K562 (cell line): Measurements from ENCODE around the gene PAFAH2. TPM values are rescaled to one million over a fixed set of nuclear protein-coding genes. Genes with fewer than 3 reads are reported as not detected.

Experiments used
- ADNP ChIP-seq: fragments of 200-800 bp; sonication (Bioruptor generic); IDR thresholded peaks from 2 replicates; pipeline ENCODE4 v1.6.1; 2016; ENCODE audit warnings: missing genetic modification characterization, missing compliant biosample characterization
- ATF7 ChIP-seq: fragments of 450-650 bp; IDR thresholded peaks from 2 replicates; pipeline ENCODE4 v1.7.1; 2014; ENCODE audit warnings: mild to moderate bottlenecking, moderate library complexity
- CTBP1 ChIP-seq: fragments of 450-650 bp; IDR thresholded peaks from 2 replicates; pipeline ENCODE4 v1.6.1; 2016; ENCODE audit warnings: borderline replicate concordance
- EP400 ChIP-seq: fragments of 450-650 bp; IDR thresholded peaks from 2 replicates; pipeline ENCODE4 v1.6.1; 2017; ENCODE audit warnings: antibody characterized with exemption, mild to moderate bottlenecking, moderate library complexity
- ETV5 ChIP-seq: sonication (generic); formaldehyde crosslinking; IDR thresholded peaks from 2 replicates; pipeline ENCODE4 v1.4.0; 2020; ENCODE audit warnings: low read depth, mild to moderate bottlenecking, missing genetic modification reagents
- FOSL1 ChIP-seq: fragments of 200-800 bp; sonication (Bioruptor generic); conservative IDR thresholded peaks from 2 replicates; pipeline ENCODE4 v1.6.1; 2016; ENCODE audit warnings: missing genetic modification characterization, missing compliant biosample characterization
- HMGN3 ChIP-seq: IDR thresholded peaks from 2 replicates; pipeline ENCODE4 v1.6.1; 2011; ENCODE audit warnings: borderline replicate concordance, low read depth, mild to moderate bottlenecking, mixed read lengths, low read length; ENCODE audit not compliant: insufficient read length; ENCODE audit errors: extremely low read depth
- LEF1 ChIP-seq: fragments of 450-650 bp; IDR thresholded peaks from 2 replicates; pipeline ENCODE4 v1.6.1; 2016; ENCODE audit warnings: mild to moderate bottlenecking
- MEIS2 ChIP-seq: fragments of 450-650 bp; IDR thresholded peaks from 2 replicates; pipeline ENCODE4 v1.6.1; 2014; ENCODE audit warnings: mild to moderate bottlenecking; ENCODE audit not compliant: partially characterized antibody
- MYC ChIP-seq, 2 experiments: fragments of 250-450 bp in 1 of 2; sonication (Bioruptor Pico) in 1 of 2; IDR thresholded peaks; 2 replicates each; pipeline versions ENCODE4 v1.5.1 to v1.6.1; 2012 to 2021; ENCODE audit warnings: low read depth in 2 of 2, borderline replicate concordance in 1 of 2, improper control_type of control experiment in 1 of 2, low read length in 1 of 2, mild to moderate bottlenecking in 1 of 2, moderate library complexity in 1 of 2
- NR1H2 ChIP-seq: sonication (generic); formaldehyde crosslinking; IDR thresholded peaks from 2 replicates; pipeline ENCODE4 v1.4.0; 2020; ENCODE audit warnings: mild to moderate bottlenecking, missing genetic modification reagents
- OTX1 ChIP-seq: fragments of 450-650 bp; formaldehyde crosslinking; IDR thresholded peaks from 2 replicates; pipeline ENCODE4 v1.4.0; 2022; ENCODE audit warnings: mild to moderate bottlenecking
- RAD21 ChIP-seq, 2 experiments: fragments of 250-450 bp in 1 of 2; fragments of 450-650 bp in 1 of 2; sonication (Bioruptor Pico) in 1 of 2; formaldehyde crosslinking in 1 of 2; IDR thresholded peaks in 1 of 2; conservative IDR thresholded peaks in 1 of 2; 2 replicates each; pipeline versions ENCODE4 v1.4.0 to v1.8.0; 2020 to 2022; ENCODE audit warnings: mild to moderate bottlenecking in 2 of 2, moderate library complexity in 1 of 2
- RCOR1 ChIP-seq, 2 experiments: IDR thresholded peaks; 2 replicates each; pipeline ENCODE4 v1.6.1; 2012; ENCODE audit warnings: low read depth in 2 of 2, low read length in 2 of 2, borderline replicate concordance in 1 of 2, improper control_type of control experiment in 1 of 2
- STAG1 ChIP-seq: sonication (generic); formaldehyde crosslinking; IDR thresholded peaks from 2 replicates; pipeline ENCODE4 v1.5.0; 2020; ENCODE audit warnings: missing genetic modification reagents, borderline replicate concordance
- TEAD4 ChIP-seq, 2 experiments: sonication (generic) in 1 of 2; formaldehyde crosslinking in 1 of 2; IDR thresholded peaks; 2 replicates each; pipeline versions ENCODE4 v1.6.1 to v1.8.0; 2012 to 2022; ENCODE audit warnings: borderline replicate concordance in 1 of 2, inconsistent platforms in 1 of 2, low read length in 1 of 2, mild to moderate bottlenecking in 1 of 2, missing genetic modification reagents in 1 of 2
- ZBTB11 ChIP-seq, 3 experiments: fragments of 200-800 bp in 1 of 3; fragments of 250-450 bp in 1 of 3; fragments of 450-650 bp in 1 of 3; sonication (Bioruptor Pico) in 1 of 3; sonication (Bioruptor generic) in 1 of 3; formaldehyde crosslinking in 1 of 3; IDR thresholded peaks; 2 replicates each; pipeline versions ENCODE4 v1.6.1 to v1.8.0; 2016 to 2022; ENCODE audit warnings: mild to moderate bottlenecking in 2 of 3, missing genetic modification characterization in 2 of 3, missing compliant biosample characterization in 1 of 3, moderate library complexity in 1 of 3
- ZNF12 ChIP-seq: sonication (generic); formaldehyde crosslinking; IDR thresholded peaks from 2 replicates; pipeline ENCODE4 v1.4.0; 2020; ENCODE audit warnings: mild to moderate bottlenecking, missing genetic modification reagents
- ZNF507 ChIP-seq: conservative IDR thresholded peaks from 2 replicates; pipeline ENCODE4 v1.6.1; 2017; ENCODE audit warnings: missing genetic modification characterization, missing compliant biosample characterization
- ZNF584 ChIP-seq: fragments of 200-800 bp; sonication (Bioruptor generic); IDR thresholded peaks from 2 replicates; pipeline ENCODE4 v1.6.1; 2016; ENCODE audit warnings: low read depth, mild to moderate bottlenecking, missing genetic modification characterization, missing compliant biosample characterization
- ZNF766 ChIP-seq: fragments of 200-800 bp; sonication (Bioruptor generic); conservative IDR thresholded peaks from 2 replicates; pipeline ENCODE4 v1.6.1; 2016; ENCODE audit warnings: missing genetic modification characterization, missing compliant biosample characterization
- polyA plus RNA-seq, 8 experiments: library from polyadenylated mRNA; depleted of rRNA in 4 of 8; stranded (reverse) in 5 of 8; unstranded in 3 of 8; fragments of >200 nt; fragmentation: Nextera tagmentation in 2 of 8; fragmentation: Illumina TruSeq in 1 of 8; extraction: Ambion mirVana in 2 of 8; extraction: Trizol in 1 of 8; gene quantifications; 2 replicates each; pipeline versions ENCODE4 v1.2.1 to v1.2.3, GENCODE V29; 2011 to 2014; ENCODE audit warnings: inconsistent platforms in 1 of 8, missing spikeins in 1 of 8
- total RNA-seq, 7 experiments: library from RNA; depleted of rRNA in 6 of 7; stranded (reverse); fragments of >200 nt in 6 of 7; fragmentation: Illumina TruSeq in 2 of 7; extraction: Trizol in 2 of 7; gene quantifications; 2 replicates each; pipeline versions ENCODE4 v1.2.1 to v1.2.3, GENCODE V29; 2011 to 2021; ENCODE audit warnings: low replicate concordance in 1 of 7
- TF ChIP-seq, protein P1 (sequence below): sonication (generic); formaldehyde crosslinking; IDR thresholded peaks from 2 replicates; pipeline ENCODE4 v1.8.0; 2022; ENCODE audit warnings: mild to moderate bottlenecking, missing genetic modification reagents

The PAFAH2 gene
- total and polyA plus RNA-seq, 9 of the 15 experiments (the other 6 are each of a cell fraction or from before 2014, with no cell fraction given) = 4.2 to 10.9 (median 6.8) TPM

- TF ChIP-seq, protein P1, sequence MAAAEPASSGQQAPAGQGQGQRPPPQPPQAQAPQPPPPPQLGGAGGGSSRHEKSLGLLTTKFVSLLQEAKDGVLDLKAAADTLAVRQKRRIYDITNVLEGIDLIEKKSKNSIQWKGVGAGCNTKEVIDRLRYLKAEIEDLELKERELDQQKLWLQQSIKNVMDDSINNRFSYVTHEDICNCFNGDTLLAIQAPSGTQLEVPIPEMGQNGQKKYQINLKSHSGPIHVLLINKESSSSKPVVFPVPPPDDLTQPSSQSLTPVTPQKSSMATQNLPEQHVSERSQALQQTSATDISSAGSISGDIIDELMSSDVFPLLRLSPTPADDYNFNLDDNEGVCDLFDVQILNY (CRISPR knock-in tag) = no peak
- TF ChIP-seq CTBP1 (peak; percentile 62; the same call in 1 of the 2 replicates), TEAD4 (IDR thresholded peaks at IDR 0.05; ENCODE audit: low read length) (peak; percentile 7; the same call in 1 of the 2 replicates), TEAD4 (CRISPR knock-in tag; IDR thresholded peaks at IDR 0.05; ENCODE audit: borderline replicate concordance) (no peak), HMGN3 (no peak), ZNF12 (no peak), OTX1 (CRISPR knock-in tag) (0 out of 2 replicates have a peak, but pooled peaks have one; percentile 8), ZNF766 (CRISPR knock-in tag) (no peak), ATF7 (no peak), EP400 (peak; percentile 26; the same call in 1 of the 2 replicates), ADNP (tag) (peak; percentile 59; the same call in 1 of the 2 replicates), MEIS2 (peak; percentile 91), RAD21 (CRISPR knock-in tag; conservative IDR thresholded peaks at IDR 0.05 in 1 of 2, IDR thresholded peaks at IDR 0.05 in 1 of 2) (peak in 1 of 2 experiments; percentile 22; a peak in 1 of 4 replicates), ZNF584 (CRISPR knock-in tag) (peak; percentile 53; the same call in 1 of the 2 replicates), ETV5 (CRISPR knock-in tag) (peak; percentile 51; the same call in 1 of the 2 replicates), MYC (IDR thresholded peaks at IDR 0.05; ENCODE audit: low read depth, low read length) (peak; percentile 73), MYC (CRISPR knock-in tag; IDR thresholded peaks at IDR 0.05; ENCODE audit: borderline replicate concordance, low read depth) (peak; percentile 52; the same call in 1 of the 2 replicates), ZBTB11 (CRISPR knock-in tag; IDR thresholded peaks at IDR 0.05) (peak in 1 of 3 experiments; percentile 74; a peak in 1 of 6 replicates), FOSL1 (tag) (peak; percentile 42), ZNF507 (tag) (no peak), STAG1 (CRISPR knock-in tag) (no peak), RCOR1 (IDR thresholded peaks at IDR 0.05; ENCODE audit: borderline replicate concordance in 1 of 2, low read depth in 2 of 2, low read length in 2 of 2) (peak in 1 of 2 experiments; percentile 26; a peak in 1 of 4 replicates), LEF1 (peak; percentile 42; the same call in 1 of the 2 replicates), NR1H2 (CRISPR knock-in tag) (no peak)
Measured at GRCh38 chr1:25993197-25993951, 4.5 kb downstream of the PAFAH2 start (continued).
